Measurements from ENCODE around the gene MOSPD2. TPM values are rescaled to one million over a fixed set of nuclear protein-coding genes. Genes with fewer than 3 reads are reported as not detected.

The MOSPD2 gene
- polyA plus RNA-seq, 1 donor (not counting 4 experiments of a cell fraction or from before 2014, with no cell fraction given): 20.4 TPM

- DNase-seq (ENCODE audit: low read depth, low spot score) (no peak), FAIRE-seq (no peak)
- no peak for TF ChIP-seq CTCF (optimal IDR thresholded peaks at IDR 0.05 in 1 of 3, IDR thresholded peaks at IDR 0.05 in 1 of 3, conservative IDR thresholded peaks at IDR 0.05 in 1 of 3; ENCODE audit: extremely low read depth in 1 of 3, insufficient read depth in 2 of 3, low read length in 3 of 3)
- no peak for TF ChIP-seq EZH2 (IDR thresholded peaks at IDR 0.05; ENCODE audit: low read length)
Measured at GRCh38 chrX:14939644-14940043, 66.4 kb downstream of the MOSPD2 start.

GRCh38 chrX:14941301-14941700, 68.1 kb downstream of the MOSPD2 start:
- FAIRE-seq (no peak), DNase-seq (ENCODE audit: low read depth, low spot score) (no peak)
- Histone ChIP-seq H3K9me3 (ENCODE audit: control insufficient read depth, low read depth, low read length) (no peaks in the 10 kb centered on the region), H4K20me1 (ENCODE audit: control insufficient read depth, extremely low read depth, insufficient read depth, low read length) (no peaks in the 10 kb centered on the region), H3K4me2 (ENCODE audit: control insufficient read depth, extremely low read depth, insufficient read depth, low read depth, low read length) (no peak overlapping the region), H3K9me1 (ENCODE audit: control insufficient read depth, extremely low read depth, insufficient read depth, low read length) (no peaks in the 10 kb centered on the region), H3K4me3 (ENCODE audit: control insufficient read depth in 2 of 3, extremely low read depth in 1 of 3, insufficient read depth in 2 of 3, low read depth in 1 of 3, low read length in 3 of 3) (no peak overlapping the region), H2AFZ (ENCODE audit: control insufficient read depth, low read length) (no peak overlapping the region), H3K27ac (ENCODE audit: control insufficient read depth, insufficient read depth, low read length) (no peak overlapping the region), H3K36me3 (ENCODE audit: control insufficient read depth in 2 of 2, extremely low read depth in 1 of 2, insufficient read depth in 2 of 2, low read length in 2 of 2) (no peaks in the 10 kb centered on the region), H3K4me1 (ENCODE audit: control insufficient read depth, extremely low read depth, insufficient read depth, low read length) (peaks cover 4% of the 10 kb centered on the region), H3K79me2 (ENCODE audit: control insufficient read depth, insufficient read depth, low read length) (no peaks in the 10 kb centered on the region), H3K9ac (ENCODE audit: control insufficient read depth, extremely low read depth, insufficient read depth, low read length) (no peak overlapping the region), H3K27me3 (ENCODE audit: control insufficient read depth, extremely low read depth, insufficient read depth, low read length) (no peaks in the 10 kb centered on the region)
- dilution Hi-C loops (cut with MboI; ENCODE audit: extremely low pct_ligation_motif_present, low sequenced_read_pairs): no loop called here
- TF ChIP-seq EZH2 (IDR thresholded peaks at IDR 0.05; ENCODE audit: low read length) (no peak), CTCF (optimal IDR thresholded peaks at IDR 0.05 in 1 of 3, IDR thresholded peaks at IDR 0.05 in 1 of 3, conservative IDR thresholded peaks at IDR 0.05 in 1 of 3; ENCODE audit: extremely low read depth in 1 of 3, insufficient read depth in 2 of 3, low read length in 3 of 3) (no peak)

More at GRCh38 chrX:14939644-14940043, 66.4 kb downstream of the MOSPD2 start:
- Histone ChIP-seq H3K27ac (ENCODE audit: control insufficient read depth, insufficient read depth, low read length) (no peak overlapping the region), H3K79me2 (ENCODE audit: control insufficient read depth, insufficient read depth, low read length) (no peaks in the 10 kb centered on the region), H2AFZ (ENCODE audit: control insufficient read depth, low read length) (no peak overlapping the region), H3K9me3 (ENCODE audit: control insufficient read depth, low read depth, low read length) (no peaks in the 10 kb centered on the region), H3K9ac (ENCODE audit: control insufficient read depth, extremely low read depth, insufficient read depth, low read length) (no peak overlapping the region), H3K4me1 (ENCODE audit: control insufficient read depth, extremely low read depth, insufficient read depth, low read length) (peaks cover 4% of the 10 kb centered on the region), H3K9me1 (ENCODE audit: control insufficient read depth, extremely low read depth, insufficient read depth, low read length) (no peaks in the 10 kb centered on the region), H3K4me2 (ENCODE audit: control insufficient read depth, extremely low read depth, insufficient read depth, low read depth, low read length) (no peak overlapping the region), H3K36me3 (ENCODE audit: control insufficient read depth in 2 of 2, extremely low read depth in 1 of 2, insufficient read depth in 2 of 2, low read length in 2 of 2) (no peaks in the 10 kb centered on the region), H3K4me3 (ENCODE audit: control insufficient read depth in 2 of 3, extremely low read depth in 1 of 3, insufficient read depth in 2 of 3, low read depth in 1 of 3, low read length in 3 of 3) (no peak overlapping the region), H3K27me3 (ENCODE audit: control insufficient read depth, extremely low read depth, insufficient read depth, low read length) (no peaks in the 10 kb centered on the region), H4K20me1 (ENCODE audit: control insufficient read depth, extremely low read depth, insufficient read depth, low read length) (no peaks in the 10 kb centered on the region)
- dilution Hi-C loops (cut with MboI; ENCODE audit: extremely low pct_ligation_motif_present, low sequenced_read_pairs): no loop called here
